Germinal center (tissue), 1 donor: ENCODE measurements around the gene SPNS3.

Source experiments
- DNase-seq: peaks from one replicate; pipeline ENCODE4 v3.0.0; 2012; ENCODE audit warnings: mixed read lengths, low spot score

SPNS3 gene

GRCh38 chr17:4427505-4427904 lies 6.2 kb upstream of the SPNS3 start:
- peak; percentile 36 for DNase-seq

GRCh38 chr17:4436381-4436780 lies 2.6 kb downstream of the SPNS3 start:
- DNase-seq, result no peak

GRCh38 chr17:4436846-4437245 lies 3.1 kb downstream of the SPNS3 start:
- DNase-seq, result no peak

- no peak for DNase-seq
Observed at GRCh38 chr17:4438162-4438944, 4.6 kb downstream of the SPNS3 start.

- DNase-seq, result no peak
Observed at GRCh38 chr17:4440021-4440420, 6.3 kb downstream of the SPNS3 start.

GRCh38 chr17:4440690-4441686 lies 7.2 kb downstream of the SPNS3 start:
- DNase-seq, result no peak

GRCh38 chr17:4442582-4442981 lies 8.8 kb downstream of the SPNS3 start:
- DNase-seq, result no peak

GRCh38 chr17:4443476-4443875 lies 9.7 kb downstream of the SPNS3 start:
- no peak for DNase-seq

- DNase-seq, result no peak
Observed at GRCh38 chr17:4444782-4445473, 11.2 kb downstream of the SPNS3 start.

GRCh38 chr17:4445731-4446130 lies 12.0 kb downstream of the SPNS3 start:
- DNase-seq, result no peak

GRCh38 chr17:4446326-4447071 lies 12.8 kb downstream of the SPNS3 start:
- DNase-seq, result no peak

- no peak for DNase-seq
Observed at GRCh38 chr17:4448197-4448980, 14.6 kb downstream of the SPNS3 start.

GRCh38 chr17:4449736-4450135 lies 16.0 kb downstream of the SPNS3 start:
- no peak for DNase-seq

- no peak for DNase-seq
Observed at GRCh38 chr17:4450710-4451316, 17.1 kb downstream of the SPNS3 start.

- no peak for DNase-seq
Observed at GRCh38 chr17:4453812-4454591, 20.3 kb downstream of the SPNS3 start.

- no peak for DNase-seq
Observed at GRCh38 chr17:4460661-4461060, 26.9 kb downstream of the SPNS3 start.

- DNase-seq, result no peak
Observed at GRCh38 chr17:4463818-4464476, 30.2 kb downstream of the SPNS3 start.

- DNase-seq, result no peak
Observed at GRCh38 chr17:4465786-4466185, 32.0 kb downstream of the SPNS3 start.

- DNase-seq, result no peak
Observed at GRCh38 chr17:4467287-4467686, 33.5 kb downstream of the SPNS3 start.
